C4-2B (cell line): Measurements from ENCODE around the gene KCNAB1.

ENCODE experiments used
- CTCF ChIP-seq: fragments of 450-650 bp; conservative IDR thresholded peaks from 2 replicates; pipeline ENCODE4 v1.5.1; 2017; ENCODE audit warnings: mild to moderate bottlenecking
- ZFX ChIP-seq: fragments of 450-650 bp; IDR thresholded peaks from 2 replicates; pipeline ENCODE4 v1.6.1; 2017

- TF ChIP-seq CTCF (no peak), ZFX (no peak)
Measured at GRCh38 chr3:156246961-156247725, 126.8 kb downstream of the KCNAB1 start.
